ENCODE measurements around the gene CBLC. TPM values are rescaled to one million over a fixed set of nuclear protein-coding genes. Genes with fewer than 3 reads are reported as not detected.

CBLC gene
- total RNA-seq: 1 to 10 TPM; 5.2 to 6.1 TPM
- 1 to 10 TPM; 3.1 to 5.7 (median 3.8) TPM for polyA plus RNA-seq (ENCODE audit: insufficient read length in 6 of 6)
- long read RNA-seq, donor 1, partial matches to known transcripts: 0 of 1 reads
- long read RNA-seq, donor 1, other reads (novel, unspliced or antisense): 0 of 1 reads
- long read RNA-seq, donor 2, partial matches to known transcripts: 0 of 2 reads
- long read RNA-seq, donor 2, other reads (novel, unspliced or antisense): 0 of 2 reads
- long read RNA-seq, donor 3: 0 reads
- long read RNA-seq, donor 4, transcript CBLC-201 (11 exons, 1,579 nt): major isoform, 9 of 13 reads
- long read RNA-seq, donor 4, partial matches to known transcripts: 1 of 13 reads
- long read RNA-seq, donor 4, other reads (novel, unspliced or antisense): 1 of 13 reads
- long read RNA-seq, donor 5, partial matches to known transcripts: 0 of 1 reads
- long read RNA-seq, donor 5, other reads (novel, unspliced or antisense): 0 of 1 reads
- long read RNA-seq, donor 6, partial matches to known transcripts: 0 of 1 reads
- long read RNA-seq, donor 6, other reads (novel, unspliced or antisense): 0 of 1 reads
- long read RNA-seq, donor 7: 0 reads
- long read RNA-seq, donor 8: 0 reads
- long read RNA-seq, donor 9: 0 reads
- long read RNA-seq, donor 10, partial matches to known transcripts: 0 of 9 reads
- long read RNA-seq, donor 10, other reads (novel, unspliced or antisense): 1 of 9 reads
- long read RNA-seq, donor 11: 0 reads
- long read RNA-seq, donor 12, partial matches to known transcripts: 0 of 2 reads
- long read RNA-seq, donor 12, other reads (novel, unspliced or antisense): 0 of 2 reads

- Histone ChIP-seq H3K27ac (no peak within 1 kb of the TSS), H3K4me1 (peaks cover 3 to 5% of the 10 kb centered on the region in 2 donors), H3K36me3 (no peaks in the 10 kb centered on the region), H3K4me3 (peak within 1 kb of the TSS; percentile 31 to 40), H3K27me3 (peaks cover 0 to 9% of the 10 kb centered on the region in 2 donors), H3K9me3 (no peaks in the 10 kb centered on the region)
- intact Hi-C loops (cut with DNase I): no loop called here
- no peak for TF ChIP-seq CTCF (IDR thresholded peaks at IDR 0.05)
- ATAC-seq (peak; percentile 95), DNase-seq (peak in 3 of 4 donors; percentile 63 to 87 (median 66))
These were observed at the start of gene CBLC for GRCh38 chr19:44777715-44778347. Gene CBLC (plus strand): TSS chr19:44777890. CDS start chr19:44777932, 42 bp downstream.

GRCh38 chr19:44728178-44728577 lies 49.5 kb upstream of the CBLC start:
- no peaks in the 10 kb centered on the region for H3K9me3 ChIP-seq
- intact Hi-C loops (cut with DNase I): no loop called here
- H3K36me3 ChIP-seq: no peaks in the 10 kb centered on the region
- no peaks in the 10 kb centered on the region for H3K27me3 ChIP-seq
- DNase-seq (no peak), ATAC-seq (no peak)
- no peak for TF ChIP-seq CTCF (IDR thresholded peaks at IDR 0.05)
- H3K4me3 ChIP-seq: no peak overlapping the region
- H3K4me1 ChIP-seq: peaks cover 5 to 47% of the 10 kb centered on the region in 2 donors
- H3K27ac ChIP-seq: no peak overlapping the region

- no peaks in the 10 kb centered on the region for H3K9me3 ChIP-seq
- intact Hi-C loops (cut with DNase I): no loop called here
- TF ChIP-seq CTCF (IDR thresholded peaks at IDR 0.05): no peak
- no peak for DNase-seq
- H3K4me3 ChIP-seq: no peak overlapping the region
- no peak overlapping the region for H3K27ac ChIP-seq
- no peak for ATAC-seq
- H3K36me3 ChIP-seq: no peaks in the 10 kb centered on the region
- H3K27me3 ChIP-seq: no peaks in the 10 kb centered on the region
- H3K4me1 ChIP-seq: peaks cover 4 to 40% of the 10 kb centered on the region in 2 donors
These were observed 48.1 kb upstream of the CBLC start for GRCh38 chr19:44729516-44730033.

GRCh38 chr19:44731081-44731480 lies 46.6 kb upstream of the CBLC start:
- intact Hi-C loops (cut with DNase I): no loop called here
- DNase-seq (no peak), ATAC-seq (no peak)
- TF ChIP-seq CTCF (IDR thresholded peaks at IDR 0.05): no peak
- Histone ChIP-seq H3K4me1 (peaks cover 0 to 28% of the 10 kb centered on the region in 2 donors), H3K27me3 (no peaks in the 10 kb centered on the region), H3K4me3 (no peak overlapping the region), H3K36me3 (no peaks in the 10 kb centered on the region), H3K27ac (no peak overlapping the region), H3K9me3 (no peaks in the 10 kb centered on the region)

Data from left lung (tissue), 14 donors.